NCI-H146 treated with DMSO at 0.1 percent for 48 hours (cell line): Measurements from ENCODE around the gene SAFB.
"Not testable (repeated sequence)": the region's sequence is repeated elsewhere in the genome, so short reads cannot be mapped to it uniquely, and the experiment has no call there.

Experiments
- DNase-seq: peaks from one replicate; lab custom pipeline; 2025; ENCODE audit not compliant: unreplicated experiment; lab: John Stamatoyannopoulos, UW

Gene SAFB

DNA sequence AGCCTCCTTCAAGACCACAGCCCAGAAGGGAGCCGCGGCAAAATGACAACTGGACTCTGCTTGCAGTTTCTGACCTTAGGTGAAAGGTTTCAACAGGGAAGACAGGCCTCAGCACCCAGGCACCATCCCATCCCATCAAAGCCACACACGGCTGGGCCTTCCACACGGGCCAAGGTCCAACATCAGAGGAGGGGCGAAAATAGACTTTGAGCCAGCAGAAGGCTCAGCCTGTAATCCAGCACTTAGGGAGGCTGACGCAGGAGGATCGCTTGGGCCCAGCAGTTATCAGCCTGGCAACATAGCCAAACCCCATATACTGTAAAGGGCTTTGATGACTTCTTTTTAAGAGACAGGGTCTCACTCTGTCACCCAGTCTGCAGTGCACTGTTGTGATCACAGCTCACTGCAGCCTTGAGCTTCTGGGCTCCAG, 28.3 kb upstream of the SAFB start:
- DNase-seq, result no peak

DNA sequence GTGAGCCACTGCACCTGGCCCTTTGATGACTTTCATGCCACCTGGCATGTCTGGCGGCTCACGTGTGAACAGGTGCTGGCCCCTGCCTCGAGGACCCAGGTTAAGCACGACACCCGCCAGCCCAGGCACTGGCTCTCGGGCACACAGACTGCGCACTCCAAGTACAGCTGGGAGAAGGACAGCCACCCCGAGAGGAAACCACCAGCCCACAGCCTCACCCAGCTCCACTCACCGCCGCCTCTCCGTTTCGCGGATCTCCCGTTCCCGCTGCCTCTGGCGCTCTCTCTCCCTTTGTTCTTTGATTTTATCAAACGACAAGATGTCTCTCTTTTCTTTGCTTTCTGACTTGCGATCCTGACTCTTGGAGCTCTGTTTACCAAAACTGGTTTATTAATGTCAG, 27.8 kb upstream of the SAFB start:
- no peak for DNase-seq

DNA sequence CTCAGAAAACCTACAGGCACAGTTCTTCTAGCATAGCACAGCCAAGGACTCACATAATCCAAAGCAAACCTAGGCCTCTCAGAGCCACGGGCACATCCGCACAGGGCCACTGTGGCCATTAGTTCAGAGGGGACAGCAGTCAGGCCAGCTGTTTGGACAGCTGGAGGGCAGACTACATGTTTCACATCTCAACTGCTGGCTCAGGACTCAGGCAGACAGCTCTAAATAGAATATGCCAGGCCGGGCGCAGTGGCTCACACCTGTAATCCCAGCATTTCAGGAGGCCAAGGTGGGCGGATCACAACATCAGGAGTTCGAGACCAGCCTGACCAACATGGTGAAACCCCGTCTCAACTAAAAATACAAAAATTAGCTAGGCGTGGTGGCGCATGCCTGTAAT, 27.1 kb upstream of the SAFB start:
- no peak for DNase-seq

DNA sequence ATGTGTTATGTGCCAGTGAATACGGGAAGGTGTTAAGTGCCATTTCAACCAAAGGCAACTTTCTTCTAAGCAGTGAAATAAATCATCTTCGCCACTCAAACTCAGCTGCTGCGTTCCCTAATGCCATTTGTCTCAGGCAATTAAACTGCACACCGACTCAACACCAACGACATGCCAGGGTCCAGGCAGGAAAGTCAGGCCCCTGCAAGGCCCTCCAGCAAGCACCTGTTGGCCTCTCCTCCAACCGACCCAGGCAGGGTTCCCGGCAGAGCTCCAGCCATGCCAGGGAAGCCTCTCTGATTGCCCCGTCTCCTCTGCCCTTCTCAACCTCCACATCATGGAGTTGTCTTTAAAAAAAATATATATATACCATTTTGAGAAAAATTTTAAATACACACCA, 22.1 kb upstream of the SAFB start:
- no peak for DNase-seq

DNA sequence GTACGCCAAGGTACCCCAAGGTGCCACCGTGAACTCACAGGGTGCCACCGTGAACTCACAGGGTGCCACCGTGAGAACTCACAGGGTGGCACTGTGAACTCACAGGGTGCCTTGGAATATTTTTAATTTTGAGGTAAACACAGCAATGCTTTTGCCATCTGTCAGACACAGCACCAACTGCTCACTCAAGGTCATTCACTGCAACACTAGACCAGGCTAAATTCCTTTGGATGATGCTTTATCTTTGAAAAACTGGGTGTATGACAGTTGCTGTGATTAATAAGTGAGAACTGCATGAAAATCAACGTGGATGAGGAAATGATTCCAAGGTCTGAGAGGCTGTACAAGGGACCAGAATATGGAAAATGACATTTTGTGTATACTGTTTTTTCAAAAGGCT, 19.3 kb upstream of the SAFB start:
- DNase-seq, result no peak

DNA sequence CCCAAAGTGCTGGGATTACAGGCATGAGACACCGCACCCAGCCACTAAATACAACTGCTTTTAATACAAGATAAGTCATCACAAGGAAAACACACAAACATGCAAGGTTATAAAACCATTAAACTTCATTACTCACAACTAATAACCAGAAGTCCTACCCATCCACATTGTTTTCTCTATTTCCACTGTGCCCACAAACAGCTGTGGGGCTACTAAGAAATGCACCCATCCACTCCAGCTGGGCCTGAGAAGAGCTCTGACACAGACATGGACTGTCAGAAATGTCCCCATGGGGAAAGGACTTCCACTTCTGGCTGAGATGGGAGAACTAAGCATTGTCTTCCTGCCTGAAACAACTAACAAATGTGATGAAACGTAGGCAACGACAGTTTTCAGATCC, 17.5 kb upstream of the SAFB start:
- no peak for DNase-seq

DNA sequence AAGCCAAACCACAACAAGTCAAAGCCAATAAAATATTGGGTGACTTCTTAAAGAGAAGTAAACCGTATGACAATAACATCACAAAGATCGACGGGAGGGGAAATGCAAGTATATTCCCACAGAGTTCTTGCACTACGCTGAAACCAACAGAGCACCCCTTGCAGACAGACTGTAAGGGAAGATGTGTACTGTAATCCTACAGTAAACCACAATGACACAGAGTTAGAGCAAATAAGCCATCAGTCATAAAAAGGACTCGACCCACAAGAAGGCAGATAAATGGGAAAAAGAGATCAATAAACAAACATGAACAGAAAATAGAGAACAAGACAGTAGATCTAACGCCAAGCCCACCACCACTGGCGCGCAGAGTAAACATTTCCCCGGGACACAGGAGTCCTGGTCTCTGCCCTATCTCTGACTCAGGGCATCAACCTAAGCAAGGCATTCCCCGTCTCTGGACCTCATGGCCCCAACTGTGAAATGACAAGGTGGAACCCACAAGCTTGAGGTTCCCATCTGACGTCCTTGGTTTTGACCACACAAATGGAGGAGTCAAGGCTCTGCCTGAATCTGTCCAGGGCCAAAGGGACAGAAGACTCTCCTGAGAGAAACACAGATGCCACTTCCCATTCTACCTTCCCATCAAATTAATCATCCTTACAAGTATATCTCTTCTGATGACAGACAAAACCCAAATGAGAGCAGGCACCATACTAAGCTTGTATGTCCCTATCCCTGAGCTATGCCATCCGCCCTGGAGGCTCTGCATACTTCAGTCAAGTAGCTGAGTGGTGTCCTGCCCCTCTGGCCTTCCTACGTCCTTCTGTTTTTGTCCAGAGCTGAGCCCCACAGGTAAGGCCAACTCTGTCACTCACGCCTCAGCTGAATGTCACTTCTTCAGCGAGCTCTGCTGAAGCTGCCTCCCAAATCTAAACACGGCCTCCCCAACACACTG, 15.3 kb upstream of the SAFB start:
- no peak for DNase-seq

DNA sequence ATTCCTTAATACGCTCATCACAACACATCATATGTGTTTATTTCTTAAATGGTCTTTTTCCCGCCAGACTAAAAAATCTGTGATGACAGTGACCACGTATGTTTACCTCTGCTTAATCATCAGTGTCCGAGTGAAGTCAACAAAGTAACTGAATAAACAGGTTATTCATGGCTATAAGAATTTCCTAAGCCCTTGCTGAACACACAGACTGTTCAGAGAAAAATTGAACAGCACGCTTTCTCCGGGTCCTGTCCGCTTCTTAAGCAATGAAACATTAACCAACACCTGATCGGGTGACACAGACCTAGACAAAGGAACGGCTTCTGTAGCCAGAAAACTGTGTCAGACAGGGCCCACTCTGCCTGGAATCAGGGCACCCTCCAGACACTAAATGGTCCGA, 14.6 kb upstream of the SAFB start:
- no peak for DNase-seq

DNA sequence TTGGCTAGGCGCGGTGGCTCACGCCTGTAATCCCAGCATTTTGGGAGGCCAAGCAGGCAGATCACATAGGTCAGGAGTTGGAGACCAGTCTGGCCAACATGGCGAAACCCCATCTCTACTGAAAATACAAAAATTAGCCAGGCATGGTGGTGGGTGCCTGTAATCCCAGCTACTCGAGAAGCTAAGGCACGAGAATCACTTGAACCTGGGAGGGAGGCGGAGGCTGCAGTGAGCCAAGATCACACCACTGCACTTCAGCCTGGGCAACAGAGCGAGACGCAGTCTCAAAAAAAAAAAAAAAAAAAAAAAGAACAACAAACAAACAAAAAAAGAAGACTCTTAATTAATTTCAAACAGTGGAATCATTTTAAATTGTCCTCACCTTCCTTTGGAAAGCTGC, 14.1 kb upstream of the SAFB start:
- not testable (repeated sequence) for DNase-seq

DNA sequence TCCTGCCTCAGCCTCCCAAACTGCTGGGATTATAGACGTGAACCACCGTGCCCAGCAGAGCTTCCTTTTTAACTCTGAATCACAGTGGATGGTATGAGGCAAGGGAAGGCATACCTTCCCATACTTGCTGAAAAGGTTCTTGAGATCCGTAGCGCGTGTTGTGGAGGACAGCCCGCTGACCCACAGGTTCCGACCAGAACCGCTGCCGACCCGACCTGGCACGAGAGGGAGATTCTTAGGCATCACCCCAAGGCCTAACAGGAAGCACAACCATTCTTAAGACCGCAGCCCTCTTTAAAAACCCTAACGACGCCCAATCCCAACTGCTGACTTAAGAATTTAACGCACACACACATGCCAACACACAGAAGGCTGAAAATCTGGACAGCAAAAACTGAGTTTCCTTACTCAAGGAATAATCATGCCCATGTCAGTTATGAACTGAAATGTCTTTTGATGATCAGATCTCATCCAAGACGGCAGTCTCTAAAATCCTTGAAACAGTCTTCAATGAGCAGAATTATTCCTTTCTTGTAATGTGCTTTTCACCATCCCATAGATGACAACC, 12.9 kb upstream of the SAFB start:
- DNase-seq, result no peak

DNA sequence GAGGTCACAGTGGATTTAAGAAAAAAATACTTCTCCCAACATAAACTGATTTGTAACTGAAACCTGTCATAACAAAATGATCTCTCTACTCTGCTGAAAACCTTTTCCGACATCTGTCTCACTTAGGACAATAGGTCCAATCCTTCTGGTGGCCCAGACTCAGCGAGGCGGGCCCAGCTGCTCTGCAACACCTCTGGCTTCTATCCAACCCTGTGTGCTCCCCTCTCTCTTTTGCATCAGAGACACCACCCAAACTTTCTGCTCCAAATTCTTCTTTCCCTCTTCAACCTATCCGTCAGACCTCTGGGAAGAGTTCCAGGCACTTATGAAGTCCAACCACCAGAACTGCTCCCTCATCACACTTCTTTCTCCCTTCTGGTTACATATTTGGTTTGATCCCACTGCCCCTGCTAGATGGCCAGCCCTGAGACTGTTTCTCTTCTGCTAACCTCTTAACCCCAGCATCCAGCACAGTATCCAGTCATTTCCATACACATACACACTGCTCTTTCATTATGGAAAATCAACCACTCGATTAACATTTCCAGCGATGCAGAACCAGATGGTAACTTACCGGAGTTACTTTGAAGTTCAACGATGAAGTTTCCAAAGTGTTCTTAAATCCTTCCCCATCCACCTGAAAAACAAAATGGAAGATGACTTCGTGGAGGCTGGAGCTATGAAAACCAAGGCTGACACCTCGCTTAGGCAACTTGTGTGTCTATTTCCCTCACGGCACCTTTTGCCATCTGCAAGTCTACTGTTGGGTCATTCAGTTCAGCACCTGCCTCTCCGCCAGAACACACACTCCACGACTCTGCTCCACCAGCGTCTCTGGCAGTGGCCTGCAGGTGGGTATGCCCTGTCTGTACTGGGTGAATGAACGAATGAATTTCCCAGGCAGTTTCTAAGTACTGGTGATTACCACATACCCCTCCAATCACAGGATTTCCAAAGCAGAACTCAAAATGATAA, 9.7 kb upstream of the SAFB start:
- DNase-seq, result no peak

DNA sequence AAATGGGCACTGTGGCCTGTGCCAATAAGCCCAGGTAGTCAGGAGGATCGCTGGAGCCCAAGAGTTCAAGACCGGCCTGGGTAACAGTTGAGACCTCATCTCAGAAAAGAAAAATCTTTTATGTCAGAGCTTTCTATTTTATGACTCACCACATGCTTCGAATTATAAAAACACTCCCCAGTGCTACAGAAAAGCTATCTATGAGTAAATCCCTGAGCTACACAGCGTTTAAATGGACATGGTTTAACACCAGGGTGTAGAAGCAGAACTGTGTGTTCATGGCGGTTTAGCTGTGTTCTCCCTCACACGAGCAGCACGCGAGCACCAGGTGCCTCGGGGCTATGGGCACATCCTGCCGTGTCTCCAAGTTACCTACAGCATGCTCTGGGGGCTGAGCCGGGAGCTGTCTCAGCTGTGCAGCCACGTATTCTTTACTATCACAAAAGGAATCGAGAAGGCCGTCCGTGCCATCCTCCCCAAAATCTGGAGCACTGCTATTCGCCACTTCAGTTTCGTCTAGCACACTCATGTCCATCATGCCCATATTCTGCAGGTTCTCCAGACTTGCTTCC, 7.0 kb upstream of the SAFB start:
- no peak for DNase-seq

DNA sequence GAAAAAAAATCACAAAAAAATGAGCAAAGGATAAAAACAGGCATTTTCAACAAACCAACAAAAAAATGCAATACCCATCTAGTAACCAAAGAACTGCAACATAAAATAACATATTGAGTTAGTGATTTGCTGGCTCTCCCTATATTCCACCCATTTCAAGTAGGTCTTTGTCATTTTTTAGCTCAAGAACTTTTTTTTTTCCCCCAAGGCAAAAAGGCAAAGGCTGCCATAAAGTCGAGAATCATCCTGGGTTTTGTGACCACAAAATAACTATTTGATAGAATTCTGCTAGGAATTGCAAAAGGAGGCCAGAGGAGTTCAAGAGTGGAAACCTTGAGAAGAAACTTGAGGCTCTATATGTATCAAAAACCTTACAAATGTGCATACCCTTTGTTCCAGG, 5.8 kb upstream of the SAFB start:
- DNase-seq, result no peak

DNA sequence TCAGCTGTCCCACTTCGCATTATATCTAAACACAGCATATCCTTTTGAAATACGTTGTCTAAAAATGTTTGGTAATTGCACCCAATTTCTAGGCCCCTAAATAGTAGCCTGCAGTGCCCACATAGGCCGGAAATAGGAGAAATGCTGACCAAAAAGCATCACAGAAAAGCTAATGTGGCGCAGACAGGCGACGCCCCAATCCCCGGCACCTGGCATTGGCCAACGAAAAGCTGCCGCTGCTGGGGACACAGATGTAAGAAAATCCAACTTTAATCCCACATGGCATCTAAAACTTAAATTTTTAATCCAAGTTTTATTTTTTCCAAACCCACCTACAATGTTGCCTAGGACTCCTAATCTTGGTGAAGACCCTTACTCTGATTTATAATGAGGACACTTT, 4.3 kb upstream of the SAFB start:
- DNase-seq, result no peak

DNA sequence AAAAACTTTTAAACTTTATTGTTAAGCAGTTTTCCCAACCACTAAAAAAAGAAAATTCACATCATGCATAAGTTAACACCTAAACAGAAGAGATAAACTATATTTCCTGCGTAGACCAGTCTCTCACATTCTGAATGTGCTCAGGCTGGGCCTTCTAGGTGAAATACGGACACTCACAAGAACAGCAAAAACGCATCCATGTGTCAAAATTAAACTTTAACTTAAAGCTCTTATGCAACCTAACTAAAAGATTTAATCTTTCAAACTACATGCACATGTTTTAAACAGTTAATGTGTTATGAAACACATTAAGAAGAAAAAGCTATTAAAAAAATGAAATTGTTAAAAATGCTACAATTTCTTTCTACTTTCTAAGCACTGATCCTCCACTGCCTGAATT, 2.9 kb upstream of the SAFB start:
- DNase-seq, result no peak

DNA sequence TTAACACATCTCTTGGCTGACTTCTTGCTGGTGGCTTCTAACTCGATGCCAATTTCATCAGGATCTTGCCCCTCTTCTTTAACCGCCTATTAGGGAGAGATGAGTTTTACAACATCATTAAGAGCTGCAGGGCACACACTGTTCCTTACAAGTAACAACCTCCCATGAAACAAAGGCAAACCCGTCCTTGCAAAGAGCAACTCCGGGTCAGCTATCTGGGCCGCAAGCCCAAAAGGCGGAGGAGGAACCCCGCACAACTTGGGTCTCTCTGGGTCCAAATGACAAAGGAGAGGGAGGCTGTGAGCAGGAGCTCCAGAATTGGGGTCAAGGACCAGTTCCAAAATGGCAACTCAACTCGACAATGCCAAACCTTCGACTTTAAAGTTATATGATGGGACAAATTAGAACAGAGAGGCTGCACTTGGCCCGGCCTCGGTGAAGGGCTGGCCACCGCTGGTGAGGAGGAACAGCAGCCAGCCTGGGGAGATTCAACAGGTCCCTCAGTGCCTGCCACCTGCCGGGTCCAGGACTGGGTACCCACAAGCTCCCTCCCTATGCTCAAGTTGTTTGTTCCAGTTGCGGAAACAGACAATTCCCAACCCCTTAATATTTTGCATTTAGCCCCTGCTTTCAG, 1.5 kb upstream of the SAFB start:
- no peak for DNase-seq

DNA sequence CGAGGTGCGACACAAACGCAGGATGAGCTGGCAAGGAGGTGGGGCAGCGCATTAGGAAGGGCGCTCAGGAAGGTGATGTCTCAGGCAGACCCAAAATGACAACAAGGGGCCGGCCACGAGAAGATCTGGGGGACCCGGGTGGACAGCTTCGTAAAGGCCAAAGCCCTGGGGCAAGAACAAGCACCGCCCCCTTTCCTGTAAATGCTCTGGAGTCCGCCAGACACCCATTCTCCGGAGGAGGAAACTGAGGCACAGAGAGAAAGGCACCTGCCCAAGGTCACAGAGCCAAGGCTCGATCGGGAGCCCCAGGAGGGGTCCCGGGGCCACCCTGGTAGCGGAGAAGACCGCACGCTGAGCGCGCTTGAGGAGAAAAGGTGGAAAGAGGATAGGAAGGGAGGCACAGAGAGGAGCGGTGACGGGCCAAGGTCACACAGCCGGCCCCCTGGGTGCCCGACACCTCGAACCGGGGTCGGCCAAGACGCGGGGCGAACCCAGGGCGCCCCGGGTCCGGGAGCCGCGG, 878 bp upstream of the SAFB start:
- DNase-seq, result no peak

DNA sequence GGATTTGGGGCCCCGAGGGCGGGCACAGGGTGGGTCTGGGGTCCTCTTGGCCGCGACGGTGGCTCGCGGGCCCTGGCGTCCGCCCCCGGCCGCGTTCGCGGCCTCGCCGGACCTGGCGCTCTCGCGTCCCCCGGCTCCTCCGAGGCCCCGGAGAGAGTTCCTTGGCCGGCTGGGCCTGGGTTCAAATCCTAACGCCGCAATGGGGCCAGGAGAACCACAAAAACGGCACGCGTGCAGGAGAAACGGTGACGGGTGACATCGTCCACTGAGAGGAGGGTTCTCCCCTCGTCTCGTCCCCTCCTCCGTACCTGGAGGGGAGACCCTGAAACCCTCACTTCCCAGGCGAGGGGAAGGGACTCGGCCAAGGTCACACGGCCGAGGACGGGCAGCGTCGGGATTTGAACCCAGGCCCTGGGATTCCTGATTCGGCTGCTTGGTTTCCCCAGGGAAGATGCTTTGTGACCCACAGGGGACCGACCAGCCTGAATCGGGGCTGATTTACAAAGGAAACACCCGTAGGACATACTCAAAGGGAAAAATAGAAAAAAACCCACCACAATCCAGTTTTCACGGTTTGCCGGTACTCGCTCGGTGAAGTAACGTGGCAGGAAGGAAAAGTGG, 624 bp downstream of the SAFB start:
- DNase-seq, result no peak

DNA sequence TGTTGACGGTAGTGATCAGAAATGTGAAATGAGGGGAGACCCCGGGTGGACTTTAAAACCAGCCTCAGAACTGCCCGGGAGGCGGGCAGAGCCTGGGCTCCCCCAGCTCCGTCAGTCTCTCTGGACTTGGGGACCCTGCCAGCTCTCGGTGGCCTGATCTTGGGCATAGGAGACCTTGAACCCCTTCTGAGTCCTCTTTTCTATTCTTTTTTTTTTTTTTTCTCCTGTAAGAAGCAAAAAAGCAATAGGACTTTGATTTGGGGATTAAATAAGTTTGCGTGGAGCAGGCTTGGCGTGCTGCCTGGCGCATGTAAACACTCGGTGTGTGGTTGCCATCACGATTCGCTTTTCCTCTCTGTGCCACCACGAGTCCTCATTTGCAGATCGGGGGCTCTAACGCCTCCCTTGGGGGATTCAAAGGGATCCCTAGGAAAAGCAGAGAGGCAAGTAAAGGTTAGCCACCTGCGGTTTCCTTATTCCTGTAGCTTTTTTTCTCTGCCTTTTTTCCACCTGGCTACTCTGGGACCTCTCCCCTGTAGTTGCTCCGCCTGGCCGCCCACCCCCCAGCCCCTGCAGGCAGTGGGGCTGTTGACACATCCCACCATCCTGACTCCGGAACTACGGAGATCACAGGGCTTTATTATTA, 1.3 kb downstream of the SAFB start:
- no peak for DNase-seq
